OCI-LY1 (cell line): ENCODE results near the gene SUSD6.
A peak's percentile ranks its signal among the peaks of the same experiment; 100 is the strongest.

Experiments used
- H2AFZ ChIP-seq: fragments of 200-600 bp; sonication (generic), shearing (Covaris generic); 2 replicates; pipeline ENCODE4 v1.6.0; 2014; ENCODE audit warnings: antibody characterized with exemption, mild to moderate bottlenecking, low read length
- H3F3A ChIP-seq: fragments of 200-600 bp; sonication (generic), shearing (Covaris generic); 2 replicates; pipeline ENCODE4 v1.6.0; 2014; ENCODE audit warnings: mild to moderate bottlenecking, antibody characterized with exemption, low read length, moderate library complexity; ENCODE audit not compliant: insufficient read depth
- H3K27ac ChIP-seq: fragments of 200-600 bp; sonication (generic); 2 replicates; pipeline ENCODE4 v1.5.1; 2014; ENCODE audit warnings: low read length, mixed run types, mild to moderate bottlenecking, low read depth; ENCODE audit not compliant: poor library complexity, severe bottlenecking
- H3K27me3 ChIP-seq: fragments of 200-600 bp; sonication (generic); 2 replicates; pipeline ENCODE4 v1.6.0; 2014; ENCODE audit warnings: antibody characterized with exemption, mild to moderate bottlenecking, low read length, moderate library complexity; ENCODE audit not compliant: insufficient read depth
- H3K36me3 ChIP-seq: fragments of 200-600 bp; sonication (generic); 2 replicates; pipeline ENCODE4 v1.6.1; 2014; ENCODE audit warnings: mild to moderate bottlenecking, antibody characterized with exemption, low read length, moderate library complexity, mixed read lengths; ENCODE audit not compliant: insufficient read depth
- H3K4me1 ChIP-seq: fragments of 200-600 bp; sonication (generic); 2 replicates; pipeline ENCODE4 v1.5.1; 2014; ENCODE audit warnings: mild to moderate bottlenecking, low read length, moderate library complexity; ENCODE audit not compliant: insufficient read depth, severe bottlenecking
- H3K4me2 ChIP-seq: fragments of 200-600 bp; sonication (generic), shearing (Covaris generic); 2 replicates; pipeline ENCODE4 v1.6.1; 2014; ENCODE audit warnings: low read length
- H3K4me3 ChIP-seq: fragments of 200-600 bp; sonication (generic); 2 replicates; pipeline ENCODE4 v1.5.1; 2014; ENCODE audit warnings: low read length, low read depth, mild to moderate bottlenecking, mixed read lengths; ENCODE audit not compliant: poor library complexity, severe bottlenecking
- H3K79me2 ChIP-seq: fragments of 200-600 bp; shearing (Covaris generic); 2 replicates; pipeline ENCODE4 v1.6.1; 2016; ENCODE audit warnings: mixed run types, low read length, mixed read lengths; ENCODE audit not compliant: insufficient read depth
- H3K9ac ChIP-seq: fragments of 200-600 bp; sonication (generic), shearing (Covaris generic); 2 replicates; pipeline ENCODE4 v1.6.1; 2014; ENCODE audit warnings: mild to moderate bottlenecking, low read length, mixed read lengths
- H3K9me2 ChIP-seq: fragments of 200-600 bp; sonication (generic), shearing (Covaris generic); 2 replicates; pipeline ENCODE4 v1.6.1; 2014; ENCODE audit warnings: low read depth, mild to moderate bottlenecking, low read length, mixed read lengths
- H3K9me3 ChIP-seq: fragments of 200-600 bp; shearing (Covaris generic); 2 replicates; pipeline ENCODE4 v1.6.1; 2014; ENCODE audit warnings: low read length, mixed read lengths
- H4K20me1 ChIP-seq: fragments of 200-600 bp; sonication (generic), shearing (Covaris generic); 2 replicates; pipeline ENCODE4 v1.6.0; 2016; ENCODE audit warnings: mild to moderate bottlenecking, low read length; ENCODE audit not compliant: insufficient read depth
- EZH2 ChIP-seq: fragments of 200-600 bp; sonication (generic), shearing (Covaris generic); IDR thresholded peaks from 2 replicates; pipeline ENCODE4 v1.8.0; 2017; ENCODE audit warnings: borderline replicate concordance, mixed run types, mild to moderate bottlenecking, antibody characterized with exemption, low read length, moderate library complexity, mixed read lengths
- TF ChIP-seq, protein P1 (sequence below): fragments of 200-600 bp; sonication (generic), shearing (Covaris generic); IDR thresholded peaks from 2 replicates; pipeline ENCODE4 v1.5.1; 2017; ENCODE audit warnings: mild to moderate bottlenecking, antibody characterized with exemption, low read length, moderate library complexity, mixed read lengths

The SUSD6 gene

DNA sequence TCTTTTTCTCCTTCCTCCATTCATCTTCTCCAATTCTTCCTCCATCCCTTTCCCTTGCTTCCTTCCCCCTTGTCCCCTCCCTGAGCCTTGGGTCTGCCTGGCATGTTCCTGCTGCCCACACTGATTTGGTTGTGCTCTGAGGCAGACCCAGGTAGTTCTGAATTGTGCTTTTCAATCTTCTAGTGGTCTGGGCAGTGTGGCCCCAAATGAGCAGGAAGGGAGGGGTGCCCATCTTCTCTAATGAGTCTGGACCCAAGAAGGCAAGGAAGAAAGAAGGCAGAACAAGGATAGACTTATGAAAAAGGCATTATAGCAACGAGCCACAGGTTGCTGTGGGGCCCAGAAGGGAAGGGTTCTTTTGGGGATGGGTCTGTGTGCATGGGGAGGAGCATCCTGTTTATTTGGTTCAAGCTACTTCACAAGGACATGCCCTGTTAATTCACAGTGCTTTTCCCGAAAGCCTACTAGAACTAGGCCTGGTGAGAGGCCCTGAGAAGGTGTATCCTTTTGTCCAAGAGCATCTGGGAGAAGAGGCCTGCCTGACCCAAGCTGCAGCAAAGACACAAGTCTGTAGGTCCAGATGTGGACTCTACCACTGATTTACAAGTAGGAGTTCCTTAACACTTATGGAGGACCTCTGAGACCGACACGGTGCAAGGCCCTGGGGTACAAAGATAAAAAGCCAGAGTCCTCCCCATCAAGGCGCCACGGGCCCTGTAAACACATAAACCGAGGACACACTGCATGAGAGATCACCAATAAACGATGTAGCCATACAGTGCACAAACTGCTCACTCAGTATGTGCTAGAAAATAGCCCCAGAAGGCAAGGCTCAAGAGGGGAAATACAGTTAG lies 1.1 kb upstream of the SUSD6 start:
- peaks cover 13% of the 10 kb centered on the region; the same call in 1 of the 2 replicates for H3K36me3 ChIP-seq
- peak overlapping the region; percentile 72 for H3K9ac ChIP-seq
- H3K27ac ChIP-seq: peak overlapping the region; percentile 89
- peak overlapping the region; percentile 1; the same call in 1 of the 2 replicates for H2AFZ ChIP-seq
- H4K20me1 ChIP-seq: no peaks in the 10 kb centered on the region
- H3K4me1 ChIP-seq: peaks cover 40% of the 10 kb centered on the region
- H3K9me2 ChIP-seq: no peaks in the 10 kb centered on the region
- no peaks in the 10 kb centered on the region for H3K27me3 ChIP-seq
- H3K79me2 ChIP-seq: peaks cover 16% of the 10 kb centered on the region
- peak overlapping the region; percentile 87 for H3K4me2 ChIP-seq
- no peaks in the 10 kb centered on the region for H3K9me3 ChIP-seq
- peak overlapping the region; percentile 78 for H3K4me3 ChIP-seq
- TF ChIP-seq EZH2: no peak
- TF ChIP-seq, protein P1, sequence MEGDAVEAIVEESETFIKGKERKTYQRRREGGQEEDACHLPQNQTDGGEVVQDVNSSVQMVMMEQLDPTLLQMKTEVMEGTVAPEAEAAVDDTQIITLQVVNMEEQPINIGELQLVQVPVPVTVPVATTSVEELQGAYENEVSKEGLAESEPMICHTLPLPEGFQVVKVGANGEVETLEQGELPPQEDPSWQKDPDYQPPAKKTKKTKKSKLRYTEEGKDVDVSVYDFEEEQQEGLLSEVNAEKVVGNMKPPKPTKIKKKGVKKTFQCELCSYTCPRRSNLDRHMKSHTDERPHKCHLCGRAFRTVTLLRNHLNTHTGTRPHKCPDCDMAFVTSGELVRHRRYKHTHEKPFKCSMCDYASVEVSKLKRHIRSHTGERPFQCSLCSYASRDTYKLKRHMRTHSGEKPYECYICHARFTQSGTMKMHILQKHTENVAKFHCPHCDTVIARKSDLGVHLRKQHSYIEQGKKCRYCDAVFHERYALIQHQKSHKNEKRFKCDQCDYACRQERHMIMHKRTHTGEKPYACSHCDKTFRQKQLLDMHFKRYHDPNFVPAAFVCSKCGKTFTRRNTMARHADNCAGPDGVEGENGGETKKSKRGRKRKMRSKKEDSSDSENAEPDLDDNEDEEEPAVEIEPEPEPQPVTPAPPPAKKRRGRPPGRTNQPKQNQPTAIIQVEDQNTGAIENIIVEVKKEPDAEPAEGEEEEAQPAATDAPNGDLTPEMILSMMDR: no peak
- H3F3A ChIP-seq: peaks cover 20% of the 10 kb centered on the region

DNA sequence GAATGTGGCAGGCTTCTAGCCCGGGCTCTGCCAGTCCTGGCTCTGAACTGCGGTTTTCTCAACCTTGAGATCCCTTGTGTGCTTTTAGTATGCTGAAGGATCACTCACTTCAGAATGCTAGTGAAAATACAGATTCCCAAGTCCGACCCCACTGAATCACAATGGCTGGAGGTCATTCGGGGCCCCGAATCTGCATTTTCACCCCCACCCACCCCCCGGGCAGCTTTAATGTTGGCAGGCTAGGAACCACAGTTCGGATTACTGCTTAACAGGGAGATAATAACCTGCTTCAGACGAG lies 573 bp upstream of the SUSD6 start:
- H3K79me2 ChIP-seq: peaks cover 19% of the 10 kb centered on the region
- peaks cover 46% of the 10 kb centered on the region for H3K4me1 ChIP-seq
- H3K9me3 ChIP-seq: no peaks in the 10 kb centered on the region
- peaks cover 23% of the 10 kb centered on the region for H3F3A ChIP-seq
- no peaks in the 10 kb centered on the region for H3K9me2 ChIP-seq
- H4K20me1 ChIP-seq: no peaks in the 10 kb centered on the region
- H2AFZ ChIP-seq: peak overlapping the region; percentile 1
- TF ChIP-seq, protein P1: no peak
- TF ChIP-seq EZH2: no peak
- peak overlapping the region; percentile 87 for H3K4me2 ChIP-seq
- H3K27ac ChIP-seq: peak overlapping the region; percentile 89
- H3K27me3 ChIP-seq: no peaks in the 10 kb centered on the region
- peak overlapping the region; percentile 78 for H3K4me3 ChIP-seq
- peaks cover 14% of the 10 kb centered on the region; the same call in 1 of the 2 replicates for H3K36me3 ChIP-seq
- peak overlapping the region; percentile 72 for H3K9ac ChIP-seq

DNA sequence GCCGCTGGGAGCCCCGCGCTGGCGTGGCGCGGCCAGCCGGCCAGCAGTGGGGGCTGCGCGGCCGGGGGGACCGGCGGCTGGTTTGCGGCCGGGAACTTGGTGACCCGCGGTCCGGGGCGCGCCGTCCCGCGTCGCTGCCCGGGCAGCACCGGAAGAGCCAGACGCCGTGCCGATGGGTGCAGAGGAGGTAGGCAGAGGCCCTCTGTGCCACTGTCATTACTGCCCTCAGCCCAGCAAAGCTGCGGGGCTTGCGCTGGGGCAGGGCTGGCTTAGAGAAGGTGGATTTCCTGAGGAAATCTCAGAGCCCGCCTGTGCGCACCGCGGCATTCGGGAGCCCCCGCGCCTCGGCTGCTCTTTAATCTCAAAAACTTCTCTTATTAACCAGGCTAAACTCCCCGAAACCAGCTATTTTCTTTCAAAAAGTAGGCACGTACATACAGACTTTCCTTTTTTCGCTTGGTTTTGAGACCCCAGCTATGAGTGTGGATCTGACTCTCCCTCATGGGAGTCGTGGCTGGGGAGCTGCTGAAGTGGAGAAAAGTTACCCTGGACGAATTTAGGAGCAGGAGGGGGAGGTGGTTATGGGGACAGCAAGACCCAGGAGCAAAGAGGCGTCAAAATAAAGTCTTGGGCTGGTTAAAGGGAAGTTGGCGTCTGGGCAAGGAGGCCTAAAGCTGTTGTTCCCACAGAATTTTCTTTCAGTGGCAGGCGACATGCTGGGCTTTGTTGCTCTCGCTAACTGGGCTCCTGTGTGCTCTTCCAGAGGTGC lies 802 bp downstream of the SUSD6 start:
- H3K4me1 ChIP-seq: peaks cover 60% of the 10 kb centered on the region
- H2AFZ ChIP-seq: no peak overlapping the region
- H3K4me3 ChIP-seq: peak overlapping the region; percentile 97
- H3K79me2 ChIP-seq: peaks cover 33% of the 10 kb centered on the region
- H3K36me3 ChIP-seq: peaks cover 28% of the 10 kb centered on the region; the same call in 1 of the 2 replicates
- H3F3A ChIP-seq: peaks cover 23% of the 10 kb centered on the region
- peak overlapping the region; percentile 99 for H3K27ac ChIP-seq
- no peaks in the 10 kb centered on the region for H3K27me3 ChIP-seq
- TF ChIP-seq, protein P1: no peak
- TF ChIP-seq EZH2: no peak
- peak overlapping the region; percentile 99 for H3K9ac ChIP-seq
- H4K20me1 ChIP-seq: no peaks in the 10 kb centered on the region
- H3K9me2 ChIP-seq: no peaks in the 10 kb centered on the region
- H3K4me2 ChIP-seq: peak overlapping the region; percentile 99
- H3K9me3 ChIP-seq: no peaks in the 10 kb centered on the region
